DLD1 (cell line): ENCODE results near the gene AKNA.
"Not testable (repeated sequence)": the region's sequence is repeated elsewhere in the genome, so short reads cannot be mapped to it uniquely, and the experiment has no call there.

Experiments used
- in situ Hi-C: cut with HindIII; loops from 2 replicates; pipeline ENCODE4 v1.10.0; 2017; ENCODE audit warnings: low sequenced_read_pairs

Gene AKNA

DNA sequence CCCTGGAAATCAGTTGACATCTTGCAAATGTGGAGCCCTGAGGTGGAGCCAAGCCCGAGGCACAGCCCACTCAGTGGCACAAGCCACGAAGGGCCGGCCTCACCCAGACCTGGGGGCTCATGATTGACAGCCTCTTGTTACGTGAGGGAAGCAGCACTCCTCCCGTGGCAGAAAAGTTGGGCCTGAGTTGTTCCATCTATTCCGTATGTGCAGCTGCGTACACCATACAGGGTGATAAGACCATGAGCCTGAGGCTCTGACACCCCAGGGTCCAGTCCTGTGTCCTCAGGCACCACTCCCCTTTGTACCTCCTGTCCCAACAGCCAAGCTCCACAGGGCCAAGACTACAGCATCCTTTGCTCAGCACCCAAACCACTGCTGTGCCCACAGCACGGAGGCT, 60.0 kb downstream of the AKNA start:
- in situ Hi-C loops = no loop called here

DNA sequence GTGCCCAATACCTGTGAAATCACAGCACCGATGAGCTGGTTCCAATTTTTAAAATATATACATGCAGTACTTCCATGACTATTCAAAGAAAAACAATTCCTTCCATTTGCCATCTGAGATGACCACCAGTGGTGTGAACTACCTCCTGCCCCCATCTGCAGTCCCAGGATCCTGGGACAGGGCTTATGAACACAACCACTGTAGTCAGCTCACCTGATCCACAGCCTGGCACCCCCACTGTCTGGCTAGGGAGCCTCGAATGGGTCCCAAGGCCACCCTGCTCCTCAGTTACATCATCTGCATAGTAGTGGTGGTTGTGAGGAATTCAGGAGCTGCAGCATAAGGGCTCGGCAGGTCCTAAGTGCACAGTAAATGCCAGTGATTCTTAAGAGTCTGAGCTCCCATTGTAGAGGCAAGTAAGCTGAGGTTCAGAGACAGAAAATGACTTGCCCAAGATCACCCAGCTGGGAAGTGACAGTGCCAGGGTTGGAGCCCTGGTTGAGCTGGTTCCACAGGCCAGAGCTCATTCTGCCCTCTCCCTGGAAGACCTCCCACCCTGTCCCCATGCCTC, 62.0 kb downstream of the AKNA start:
- in situ Hi-C loops = not testable (repeated sequence)

DNA sequence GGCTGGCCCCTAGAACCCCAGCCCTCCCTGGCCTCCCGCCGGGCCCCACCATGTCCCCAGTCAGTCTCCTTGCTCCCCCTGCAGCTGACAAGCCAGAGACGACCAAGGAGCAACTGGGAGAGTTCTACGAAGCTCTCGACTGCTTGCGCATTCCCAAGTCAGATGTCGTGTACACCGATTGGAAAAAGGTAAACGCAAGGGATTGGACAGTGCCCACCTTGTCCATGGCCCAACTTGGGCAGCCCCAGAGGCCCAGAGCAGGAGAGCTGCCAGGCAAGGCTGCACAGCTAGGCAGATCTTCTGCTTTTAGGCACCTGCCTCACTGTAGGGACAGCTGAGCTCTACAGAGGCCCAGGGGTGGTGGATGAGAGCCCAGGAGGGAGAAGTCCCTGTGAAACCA, 62.8 kb downstream of the AKNA start:
- in situ Hi-C loops = not testable (repeated sequence)

DNA sequence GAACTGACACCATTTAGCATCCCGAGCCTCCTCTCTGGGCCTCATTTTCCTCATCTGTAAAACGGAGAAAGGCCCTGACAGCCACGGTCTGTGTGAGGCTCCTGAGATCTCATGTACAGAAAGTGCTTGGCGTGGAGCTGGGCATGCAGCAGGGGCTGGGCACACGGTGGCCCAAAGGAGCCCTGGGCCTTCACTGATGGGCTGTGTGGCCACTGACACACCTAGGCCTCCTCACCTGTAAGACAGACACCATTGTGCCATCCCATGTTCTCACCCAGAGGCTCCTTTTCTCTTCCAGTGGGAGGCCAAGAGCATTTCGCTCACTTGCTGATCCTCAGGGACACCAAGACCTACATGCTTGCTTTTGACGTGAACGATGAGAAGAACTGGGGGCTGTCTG, 63.3 kb downstream of the AKNA start:
- in situ Hi-C loops = no loop called here

DNA sequence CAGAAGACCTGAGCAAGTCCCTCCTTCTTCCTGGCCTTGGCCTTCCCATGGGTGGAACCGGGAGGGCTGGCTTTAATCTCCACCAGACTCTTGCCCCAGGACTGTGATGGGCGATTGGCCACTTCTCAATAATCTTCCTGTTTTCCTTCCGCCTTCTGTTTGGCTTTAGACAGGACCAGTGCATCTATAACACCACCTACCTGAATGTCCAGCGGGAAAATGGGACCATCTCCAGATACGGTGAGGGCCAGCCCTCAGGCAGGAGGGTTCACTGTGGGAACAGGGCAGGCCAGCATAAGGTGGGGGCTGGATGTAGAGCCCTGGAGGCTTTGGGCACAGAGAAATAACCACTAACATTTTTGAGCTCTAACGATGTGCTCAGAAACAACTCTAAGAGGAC, 63.9 kb downstream of the AKNA start:
- in situ Hi-C loops = not testable (repeated sequence)

DNA sequence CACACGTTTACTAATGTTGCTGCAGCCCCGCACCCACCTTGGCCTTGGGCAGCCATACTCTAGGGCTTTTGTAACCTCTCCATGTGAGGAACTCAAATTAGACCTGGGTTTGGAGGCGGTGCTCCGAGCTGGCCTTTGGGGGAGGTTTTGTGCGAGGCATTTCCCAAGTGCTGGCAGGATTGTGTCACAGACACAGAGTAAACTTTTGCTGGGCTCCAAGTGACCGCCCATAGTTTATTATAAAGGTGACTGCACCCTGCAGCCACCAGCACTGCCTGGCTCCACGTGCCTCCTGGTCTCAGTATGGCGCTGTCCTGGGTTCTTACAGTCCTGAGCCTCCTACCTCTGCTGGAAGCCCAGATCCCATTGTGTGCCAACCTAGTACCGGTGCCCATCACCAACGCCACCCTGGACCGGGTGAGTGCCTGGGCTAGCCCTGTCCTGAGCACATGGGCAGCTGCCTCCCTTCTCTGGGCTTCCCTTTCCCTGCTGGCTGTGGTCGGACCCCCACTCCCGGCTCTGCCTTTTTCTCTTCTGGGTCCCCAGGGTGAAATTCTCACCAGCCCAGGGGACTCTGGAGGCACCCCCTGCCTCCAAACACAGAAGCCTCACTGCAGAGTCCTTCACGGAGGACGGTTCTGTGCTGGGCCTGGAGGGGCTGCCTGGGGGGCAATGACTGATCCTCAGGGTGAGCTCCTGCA, 64.8 kb downstream of the AKNA start, which contains the start of gene ORM1:
Gene ORM1 (plus strand): TSS at position 268 of the 701 bp plus-strand sequence. CDS start 36 bp downstream, at position 304.
- in situ Hi-C loops = not testable (repeated sequence)

DNA sequence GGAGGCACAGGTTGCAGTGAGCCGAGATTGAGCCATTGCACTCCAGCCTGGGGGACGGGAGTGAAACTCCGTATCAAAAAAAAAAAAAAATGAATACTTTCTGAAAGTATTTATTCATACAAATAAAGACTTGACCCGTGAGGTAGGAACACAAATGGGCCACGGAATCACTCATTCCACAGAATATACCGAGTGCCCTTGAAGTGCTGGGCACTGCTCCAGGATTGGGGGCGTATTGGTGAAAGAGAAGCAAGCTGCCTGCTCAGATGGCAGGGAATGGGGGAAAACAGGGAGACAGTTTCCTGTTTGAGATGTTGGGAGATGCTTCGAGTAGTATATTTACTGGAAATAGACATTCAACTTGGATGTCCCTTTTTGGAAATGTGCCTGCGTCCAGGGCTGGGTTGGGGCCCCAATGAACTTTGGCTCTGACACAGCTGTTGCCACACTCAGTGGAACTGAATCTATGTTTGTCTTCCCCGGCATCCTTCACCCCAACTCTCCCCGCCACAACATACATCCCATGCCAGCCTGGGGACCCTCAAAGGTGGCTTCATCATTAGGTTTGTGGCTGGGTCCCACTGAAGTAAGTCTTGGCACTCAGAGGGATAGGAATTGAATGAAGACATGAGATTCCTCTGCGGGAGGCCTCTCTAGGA, 65.5 kb downstream of the AKNA start:
- in situ Hi-C loops = not testable (repeated sequence)

DNA sequence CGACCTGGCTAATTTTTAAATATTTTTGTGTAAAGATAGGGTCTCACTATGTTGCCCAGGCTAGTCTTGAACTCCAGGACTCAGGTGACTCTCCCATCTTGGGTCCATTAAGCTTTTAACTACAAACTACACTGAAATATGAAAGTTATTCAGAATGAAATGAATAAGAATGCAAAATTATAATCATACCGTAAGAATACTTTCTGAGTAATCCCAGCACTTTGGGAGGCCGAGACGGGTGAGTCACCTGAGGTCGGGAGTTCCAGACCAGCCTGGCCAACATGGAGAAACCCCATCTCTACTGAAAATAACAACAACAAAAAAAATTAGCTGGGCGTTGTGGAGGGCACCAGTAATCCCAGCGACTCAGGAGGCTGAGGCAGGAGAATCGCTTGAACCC, 66.0 kb downstream of the AKNA start:
- in situ Hi-C loops = no loop called here

DNA sequence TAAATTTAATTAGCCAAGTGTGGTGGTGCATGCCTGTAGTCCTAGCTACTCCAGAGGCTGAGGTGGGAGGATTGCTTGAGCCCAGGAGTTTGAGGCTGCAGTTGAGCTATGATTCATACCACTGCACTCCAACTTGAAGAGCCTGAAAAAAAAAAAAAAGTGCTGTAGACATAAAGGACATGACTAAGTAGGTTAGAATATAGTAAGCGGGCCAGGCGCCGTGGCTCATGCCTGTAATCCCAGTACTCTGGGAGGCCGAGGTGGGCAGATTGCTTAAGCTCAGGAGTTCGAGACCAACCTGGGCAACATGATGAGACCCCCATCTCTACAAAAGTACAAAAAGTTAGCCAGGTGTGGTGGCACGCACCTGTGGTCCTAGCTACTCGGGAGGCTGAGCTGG, 67.1 kb downstream of the AKNA start:
- in situ Hi-C loops = not testable (repeated sequence)

DNA sequence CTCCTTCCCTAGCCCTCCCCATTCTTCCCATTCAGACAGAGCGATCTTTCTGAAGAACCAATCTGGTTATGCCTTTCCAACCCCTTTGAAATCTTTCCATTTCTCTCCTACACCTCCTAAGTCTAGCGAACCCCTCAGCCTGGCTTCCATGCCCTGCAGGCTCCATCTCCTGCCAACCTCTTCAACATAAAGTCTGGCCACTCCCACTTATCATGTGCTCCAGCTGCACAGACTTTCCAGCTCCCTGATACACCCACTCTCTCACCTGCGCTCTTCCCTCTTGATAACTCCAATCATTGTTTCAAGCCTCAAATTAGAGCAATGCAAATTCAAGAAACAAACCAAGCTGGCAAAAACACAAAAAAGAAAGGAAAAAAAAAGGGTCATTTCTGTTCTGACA, 68.6 kb downstream of the AKNA start:
- in situ Hi-C loops = no loop called here

DNA sequence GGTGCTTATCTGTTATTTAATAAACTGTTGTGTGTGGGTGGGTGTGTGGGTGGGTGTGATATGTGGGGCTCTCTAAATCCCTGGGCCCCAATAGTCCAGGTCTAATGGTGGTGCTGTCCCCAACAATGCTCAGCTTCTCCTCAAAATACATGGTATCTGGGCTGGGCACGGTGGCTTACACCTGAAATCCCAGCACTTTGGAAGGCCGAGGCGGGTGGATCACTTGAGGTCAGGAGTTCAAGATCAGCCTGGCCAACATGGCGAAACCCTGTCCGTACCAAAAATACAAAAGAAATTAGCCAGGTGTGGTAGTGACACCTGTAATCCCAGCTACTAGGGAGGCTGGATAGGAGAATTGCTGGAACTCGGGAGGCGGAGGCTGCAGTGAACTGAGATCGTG, 69.4 kb downstream of the AKNA start:
- in situ Hi-C loops = no loop called here

DNA sequence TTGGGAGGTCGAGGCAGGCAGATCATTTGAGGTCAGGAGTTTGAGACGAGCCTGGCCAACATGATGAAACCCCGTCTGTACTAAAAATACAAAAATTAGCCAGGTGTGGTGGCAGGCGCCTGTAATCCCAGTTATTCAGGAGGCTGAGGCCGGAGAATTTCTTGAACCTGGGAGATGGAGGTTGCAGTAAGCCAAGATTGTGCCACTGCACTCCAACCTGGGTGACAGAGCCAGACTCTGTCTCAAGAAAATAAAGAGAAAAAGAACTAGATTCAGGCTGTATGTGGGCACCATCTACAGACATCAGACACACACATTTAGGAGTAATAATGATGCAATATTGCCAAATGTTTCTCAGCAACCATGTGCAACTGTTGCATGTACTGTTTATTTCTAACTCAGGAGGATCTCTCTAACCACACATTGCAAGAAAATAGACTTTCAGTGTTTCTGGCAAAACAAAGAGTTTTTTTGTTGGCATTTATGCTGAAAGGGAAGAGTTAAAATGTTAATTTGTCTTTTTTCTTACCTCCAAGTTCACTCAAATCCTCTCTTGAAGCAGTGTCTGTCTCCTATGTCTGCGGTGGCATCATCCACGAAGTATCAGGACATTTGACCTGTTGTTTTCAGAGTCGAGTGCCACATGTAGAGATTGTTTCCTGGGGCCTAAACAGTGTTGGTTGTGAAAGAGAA, 70.0 kb downstream of the AKNA start:
- in situ Hi-C loops = no loop called here

DNA sequence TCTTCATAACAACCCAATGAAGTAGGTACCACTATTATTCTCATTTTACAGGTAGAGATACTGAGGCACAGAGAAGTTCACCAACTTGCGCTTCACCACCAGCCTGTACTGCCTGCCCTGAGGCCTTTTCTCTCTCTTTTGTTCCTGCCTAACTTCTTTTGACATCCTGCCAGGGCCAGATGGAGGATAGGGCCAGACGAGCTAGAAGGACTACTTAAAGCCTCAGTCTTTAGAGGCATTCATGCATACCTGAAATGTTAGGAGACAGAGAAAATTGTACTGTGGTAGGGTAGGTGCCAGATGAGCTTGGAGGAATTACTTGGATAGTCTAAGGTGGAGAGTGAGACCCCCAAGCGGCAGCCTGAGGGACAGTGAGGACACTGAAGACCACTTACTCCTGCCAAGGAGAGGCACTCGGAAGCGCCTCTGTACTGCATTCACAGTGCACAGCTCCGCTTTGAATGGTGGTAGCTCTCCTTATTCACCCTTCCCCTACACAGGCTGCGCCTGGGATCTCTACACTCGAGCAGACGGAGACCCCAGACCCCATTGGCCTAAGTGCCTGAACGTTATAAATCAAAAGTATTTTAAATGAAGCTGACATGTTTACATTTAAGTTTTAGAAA, 71.1 kb downstream of the AKNA start:
- in situ Hi-C loops = no loop called here

DNA sequence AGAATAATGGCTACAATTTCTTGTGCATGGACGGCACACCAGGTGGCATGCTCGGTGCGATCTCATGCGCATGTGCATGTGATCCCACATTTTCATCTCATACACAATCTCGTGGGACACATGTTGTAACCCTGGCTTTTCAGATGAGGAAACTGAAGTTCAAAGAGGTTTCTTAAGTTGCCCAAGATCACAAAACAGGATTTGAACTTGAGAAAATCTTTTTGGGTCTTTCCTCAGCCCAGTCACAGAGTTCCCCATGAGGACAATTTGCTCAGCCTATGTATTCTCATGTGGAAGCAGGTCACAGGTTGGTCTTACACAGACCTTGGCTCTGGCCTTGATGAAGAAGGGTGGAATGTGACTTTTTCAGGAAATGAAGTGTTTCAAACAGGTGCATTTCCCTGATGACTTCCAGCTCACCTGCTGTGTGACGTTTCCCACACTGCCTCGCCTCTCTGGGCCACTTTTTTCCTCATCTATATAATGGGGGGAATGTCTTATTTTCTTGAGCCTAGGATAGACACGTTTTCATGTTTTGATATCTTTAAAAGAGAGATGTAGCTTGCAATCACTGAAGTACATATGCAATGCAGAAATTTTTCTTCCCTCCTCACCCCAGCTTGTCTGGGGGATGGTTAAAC, 71.9 kb downstream of the AKNA start:
- in situ Hi-C loops = no loop called here

DNA sequence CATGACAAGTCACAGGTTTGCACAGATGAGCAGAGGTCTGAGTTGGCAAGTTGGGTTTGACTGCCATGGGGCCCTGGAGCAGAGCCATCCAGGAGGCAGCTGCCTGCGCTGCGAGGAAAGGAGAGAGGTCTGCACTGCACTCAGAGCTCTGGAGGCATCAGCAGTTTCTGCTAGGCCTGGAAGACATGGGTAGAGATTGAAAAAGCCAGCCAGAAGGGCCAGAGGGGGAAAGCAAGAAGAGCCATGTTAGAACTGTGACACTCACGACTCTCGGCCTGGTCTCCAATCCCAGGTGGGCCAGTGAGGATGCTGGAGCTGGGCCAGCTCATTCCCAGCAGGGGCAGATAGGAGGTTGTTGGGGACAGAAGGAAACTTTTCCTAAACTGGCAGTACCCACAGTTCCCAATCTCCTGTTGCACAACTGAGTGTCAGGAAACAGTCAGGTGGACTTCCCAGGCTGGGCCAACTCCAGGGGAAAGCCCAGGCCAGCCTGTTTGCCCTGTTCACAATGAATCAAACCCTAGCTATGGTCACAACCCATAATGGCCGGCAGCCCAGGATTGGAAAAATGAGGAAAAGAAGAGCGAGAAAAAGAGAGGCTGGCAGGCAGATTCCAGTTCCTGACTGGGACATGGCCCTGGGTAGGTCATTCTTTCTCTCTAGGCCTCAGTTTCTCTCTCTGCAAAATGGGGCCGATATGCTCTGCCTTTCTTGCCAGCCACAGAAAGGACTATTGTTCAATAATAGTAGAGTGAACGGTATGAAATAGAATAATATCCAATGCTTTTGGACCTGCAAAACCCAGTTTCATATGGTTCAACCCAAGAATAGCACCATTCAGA, 72.7 kb downstream of the AKNA start:
- in situ Hi-C loops = no loop called here

DNA sequence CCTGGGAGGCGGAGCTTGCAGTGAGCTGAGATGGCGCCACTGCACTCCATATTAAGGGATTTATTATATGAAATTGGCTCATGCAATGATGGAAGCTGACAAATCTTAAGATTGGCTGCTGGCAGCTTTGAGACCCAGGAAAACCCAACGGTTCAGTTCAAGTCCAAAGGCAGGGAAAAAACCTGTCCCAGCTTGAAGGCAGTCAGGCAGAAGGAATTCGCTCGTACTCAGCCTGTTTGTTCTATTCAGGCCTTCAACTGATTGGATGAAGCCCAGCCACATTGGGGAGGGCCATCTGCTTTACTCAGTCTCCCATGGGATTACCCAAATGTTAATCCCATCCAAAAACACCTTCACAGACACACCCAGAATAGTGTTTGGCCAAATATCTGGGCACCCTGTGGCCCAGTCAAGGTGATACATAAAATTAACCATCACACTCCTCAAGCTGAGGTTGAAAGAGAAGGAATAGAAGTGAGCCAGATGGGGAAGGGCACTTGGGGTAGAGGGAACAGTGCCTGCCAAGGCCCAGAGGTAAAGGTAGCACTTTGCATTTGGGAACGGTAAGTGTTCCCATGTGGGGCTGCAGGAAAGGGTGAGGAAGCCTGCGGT, 73.4 kb downstream of the AKNA start:
- in situ Hi-C loops = no loop called here

DNA sequence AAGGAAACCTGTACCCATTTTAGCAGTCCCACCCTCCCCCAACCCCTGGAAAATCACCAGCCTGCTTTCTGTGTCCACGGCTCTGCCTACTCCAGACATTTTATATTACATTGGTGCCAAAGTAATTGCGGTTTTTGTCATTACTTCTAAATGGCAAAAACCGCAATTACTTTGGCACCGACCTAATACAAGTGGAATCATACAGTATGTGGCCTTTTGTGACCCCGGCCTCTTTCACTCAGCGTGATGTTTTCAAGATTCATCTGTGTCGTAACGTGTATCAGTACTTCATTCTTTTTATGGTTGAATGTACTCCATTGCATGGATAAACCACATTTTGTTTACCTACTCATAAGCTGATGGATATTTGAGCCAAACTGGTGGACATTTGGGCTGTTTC, 74.6 kb downstream of the AKNA start:
- in situ Hi-C loops = no loop called here

DNA sequence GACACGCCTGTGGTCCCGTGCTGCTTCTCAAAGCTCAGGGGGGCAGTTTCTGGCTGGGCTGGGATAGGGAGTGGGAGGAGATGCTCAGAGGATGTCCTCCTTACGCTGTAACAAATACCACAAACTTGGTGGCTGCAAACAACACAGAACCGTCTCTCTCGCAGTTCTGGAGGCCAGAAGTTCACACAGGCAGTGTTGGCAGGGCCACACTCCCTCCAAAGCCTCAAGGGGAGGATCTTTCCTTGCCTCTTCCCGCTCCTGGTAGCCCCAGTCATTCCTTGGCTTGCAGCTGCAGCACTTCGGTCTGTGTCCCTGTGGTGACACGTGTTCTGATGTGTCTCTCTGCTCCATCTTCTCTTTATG, 75.3 kb downstream of the AKNA start:
- in situ Hi-C loops = no loop called here
